Liver (tissue), 9 donors: Measurements from ENCODE around the gene MOB3B. TPM values are rescaled to one million over a fixed set of nuclear protein-coding genes. Genes with fewer than 3 reads are reported as not detected.

Experiments
- DNase-seq: peaks from one replicate; pipeline ENCODE4 v3.0.0-alpha.2; 2017; ENCODE audit warnings: low spot score
- H3K27ac ChIP-seq, 2 donors: one replicate each; pipeline ENCODE4 v1.7.0; 2013; ENCODE audit warnings: inconsistent platforms in 2 of 2, low read length in 2 of 2, control low read depth in 1 of 2, low read depth in 1 of 2, mild to moderate bottlenecking in 1 of 2
- H3K27me3 ChIP-seq, 4 donors: one replicate each; pipeline versions ENCODE4 v1.6.1 to v1.7.0; 2013; ENCODE audit warnings: low read length in 3 of 4, inconsistent platforms in 1 of 4, mild to moderate bottlenecking in 1 of 4, moderate library complexity in 1 of 4; ENCODE audit not compliant: control insufficient read depth in 4 of 4, insufficient read depth in 4 of 4
- H3K36me3 ChIP-seq, 4 donors: one replicate each; pipeline versions ENCODE4 v1.6.1 to v1.7.0; 2013; ENCODE audit warnings: low read length in 3 of 4, mild to moderate bottlenecking in 3 of 4, low read depth in 1 of 4, moderate library complexity in 1 of 4; ENCODE audit not compliant: control insufficient read depth in 4 of 4, insufficient read depth in 3 of 4
- H3K4me1 ChIP-seq, 4 donors: one replicate each; pipeline versions ENCODE4 v1.6.1 to v1.7.0; 2013; ENCODE audit warnings: low read length in 3 of 4, mild to moderate bottlenecking in 3 of 4, moderate library complexity in 1 of 4; ENCODE audit not compliant: control insufficient read depth in 4 of 4, insufficient read depth in 4 of 4
- H3K4me3 ChIP-seq, 3 donors: one replicate each; pipeline versions ENCODE4 v1.6.1 to v1.7.0; 2013; ENCODE audit warnings: low read length in 3 of 3, control low read depth in 1 of 3, low read depth in 1 of 3, mild to moderate bottlenecking in 1 of 3
- H3K9ac ChIP-seq, 2 donors: one replicate each; pipeline ENCODE4 v1.7.0; 2013; ENCODE audit warnings: low read length in 2 of 2, mild to moderate bottlenecking in 2 of 2, moderate library complexity in 2 of 2, control low read depth in 1 of 2, low read depth in 1 of 2
- H3K9me3 ChIP-seq, 4 donors: one replicate each; pipeline versions ENCODE4 v1.6.1 to v1.7.0; 2013; ENCODE audit warnings: low read length in 3 of 4; ENCODE audit not compliant: control insufficient read depth in 4 of 4
- CTCF ChIP-seq: fragments of 150-350 bp; IDR thresholded peaks from 2 replicates; pipeline ENCODE4 v1.5.1; 2017; ENCODE audit warnings: improper control_type of control experiment, low read depth, low read length; ENCODE audit not compliant: missing input control
- EGR1 ChIP-seq, 2 donors: IDR thresholded peaks; 2 replicates each; pipeline ENCODE4 v1.6.1; 2016 to 2018; ENCODE audit warnings: antibody characterized with exemption in 2 of 2, low read depth in 2 of 2
- FOXA1 ChIP-seq: IDR thresholded peaks from 2 replicates; pipeline ENCODE4 v1.6.1; 2016; ENCODE audit warnings: antibody characterized with exemption
- GABPA ChIP-seq, 2 donors: IDR thresholded peaks in 1 of 2; conservative IDR thresholded peaks in 1 of 2; 2 replicates each; pipeline ENCODE4 v1.6.1; 2016; ENCODE audit warnings: antibody characterized with exemption in 2 of 2, mild to moderate bottlenecking in 1 of 2, moderate library complexity in 1 of 2
- HNF4A ChIP-seq, 2 donors: conservative IDR thresholded peaks; 2 replicates each; pipeline ENCODE4 v1.6.1; 2016; ENCODE audit warnings: antibody characterized with exemption in 2 of 2, mild to moderate bottlenecking in 2 of 2
- JUND ChIP-seq, 2 donors: IDR thresholded peaks; 2 replicates each; pipeline ENCODE4 v1.6.1; 2016; ENCODE audit warnings: antibody characterized with exemption in 2 of 2
- NR2F2 ChIP-seq: IDR thresholded peaks from 2 replicates; pipeline ENCODE4 v1.6.1; 2016; ENCODE audit warnings: antibody characterized with exemption
- RAD21 ChIP-seq, 2 donors: IDR thresholded peaks; 2 replicates each; pipeline ENCODE4 v1.6.1; 2016; ENCODE audit warnings: antibody characterized with exemption in 2 of 2, mild to moderate bottlenecking in 2 of 2
- REST ChIP-seq: IDR thresholded peaks from 2 replicates; pipeline ENCODE4 v1.6.1; 2016; ENCODE audit warnings: antibody characterized with exemption, mild to moderate bottlenecking
- RXRA ChIP-seq, 2 donors: IDR thresholded peaks; 2 replicates each; pipeline ENCODE4 v1.6.1; 2017 to 2018; ENCODE audit warnings: antibody characterized with exemption in 2 of 2, mild to moderate bottlenecking in 1 of 2
- TAF1 ChIP-seq: conservative IDR thresholded peaks from 2 replicates; pipeline ENCODE4 v1.6.1; 2016; ENCODE audit warnings: antibody characterized with exemption, mild to moderate bottlenecking
- ZBTB33 ChIP-seq: IDR thresholded peaks from 2 replicates; pipeline ENCODE4 v1.6.1; 2016; ENCODE audit warnings: antibody characterized with exemption
- WGBS: extraction: QIAGEN DNeasy Blood & Tissue Kit; methylation state at CpG from one replicate; pipeline ENCODE4 v1.1.7; 2013; 5-methylcytosine and 5-hydroxymethylcytosine counted together
- polyA plus RNA-seq, 2 donors: library from polyadenylated mRNA; stranded (reverse) in 1 of 2; unstranded in 1 of 2; fragments of 200-250 nt in 1 of 2; fragments of >200 nt in 1 of 2; fragmentation: Nextera tagmentation in 1 of 2; extraction: Ambion mirVana in 1 of 2; gene quantifications; one replicate each; pipeline versions ENCODE4 v1.2.1 to v1.2.3, GENCODE V29; 2013 to 2015
- total RNA-seq, 2 donors: library from RNA; depleted of rRNA; stranded (reverse); fragments of >200 nt; gene quantifications; one replicate each; pipeline ENCODE4 v1.2.3, GENCODE V29; 2014
- donor health status: healthy.
- donor health status: healthy.
- donor health status: healthy.
- donor health status: healthy.
- donor health status: healthy.

The MOB3B gene
- total and polyA plus RNA-seq, 4 donors, result 0.36 to 1.1 (median 0.76) TPM

- TF ChIP-seq ZBTB33, result no peak
- TF ChIP-seq CTCF, result no peak
- no peak for TF ChIP-seq RXRA (IDR thresholded peaks at IDR 0.05)
Observed at GRCh38 chr9:27304521-27304920, 225.1 kb downstream of the MOB3B start (continued).

GRCh38 chr9:27303219-27303618, 226.4 kb downstream of the MOB3B start:
- no peak overlapping the region for H3K27ac ChIP-seq
- H3K9me3 ChIP-seq, result no peaks in the 10 kb centered on the region
- H3K9ac ChIP-seq, result no peak overlapping the region
- TF ChIP-seq NR2F2 (no peak), CTCF (no peak), TAF1 (no peak), RAD21 (IDR thresholded peaks at IDR 0.05) (no peak)
- 58% methylated on average over 6 of the region's 6 CpGs for WGBS
- no peaks in the 10 kb centered on the region for H3K4me1 ChIP-seq
- no peak for DNase-seq
- no peak overlapping the region for H3K4me3 ChIP-seq
- no peaks in the 10 kb centered on the region for H3K27me3 ChIP-seq
- H3K36me3 ChIP-seq, result no peaks in the 10 kb centered on the region

- Histone ChIP-seq H3K4me1 (no peaks in the 10 kb centered on the region), H3K4me3 (no peak within 1 kb of the TSS), H3K36me3 (no peaks in the 10 kb centered on the region), H3K27ac (no peak within 1 kb of the TSS), H3K9me3 (no peaks in the 10 kb centered on the region), H3K9ac (no peak within 1 kb of the TSS), H3K27me3 (peaks cover 0 to 3% (median 0%) of the 10 kb centered on the region in 4 donors)
- WGBS, result 79% methylated on average over 7 of the region's 7 CpGs
- DNase-seq, result no peak
- no peak for TF ChIP-seq HNF4A (conservative IDR thresholded peaks at IDR 0.05)
Observed at GRCh38 chr9:27297050-27297449, 232.6 kb downstream of the MOB3B start, which contains the start of gene EQTN. Gene EQTN, minus strand, starts transcription at chr9:27297150. Its CDS starts 95 bp downstream, at chr9:27297055.

GRCh38 chr9:27293996-27294395, 235.6 kb downstream of the MOB3B start:
- Histone ChIP-seq H3K36me3 (no peaks in the 10 kb centered on the region), H3K27me3 (peaks cover 0 to 3% (median 0%) of the 10 kb centered on the region in 4 donors), H3K4me3 (no peak overlapping the region), H3K27ac (no peak overlapping the region), H3K4me1 (no peaks in the 10 kb centered on the region), H3K9ac (no peak overlapping the region), H3K9me3 (no peaks in the 10 kb centered on the region)
- no peak for TF ChIP-seq REST
- TF ChIP-seq NR2F2, result no peak
- no peak for TF ChIP-seq GABPA (IDR thresholded peaks at IDR 0.05 in 1 of 2, conservative IDR thresholded peaks at IDR 0.05 in 1 of 2)
- TF ChIP-seq FOXA1, result no peak
- no peak for TF ChIP-seq EGR1 (IDR thresholded peaks at IDR 0.05; ENCODE audit: low read depth in 2 of 2)
- no peak for TF ChIP-seq JUND (IDR thresholded peaks at IDR 0.05)
- TF ChIP-seq RAD21 (IDR thresholded peaks at IDR 0.05), result no peak
- TF ChIP-seq HNF4A (conservative IDR thresholded peaks at IDR 0.05), result no peak
- WGBS, result 70% methylated on average over 2 of the region's 2 CpGs
- no peak for DNase-seq
